ENCODE measurements around the gene CYB561D2.

CYB561D2 gene

GRCh38 chr3:50337175-50337861 is 13.3 kb upstream of the CYB561D2 start:
- peaks cover 21% of the 10 kb centered on the region for H3K4me1 ChIP-seq (ENCODE audit: low read length)
- peak overlapping the region; percentile 82 for H3K27ac ChIP-seq (ENCODE audit: low read length)
- H3K79me2 ChIP-seq (ENCODE audit: low read length) = peaks cover 59% of the 10 kb centered on the region
- H3K4me2 ChIP-seq (ENCODE audit: low read length) = peak overlapping the region; percentile 85
- no peaks in the 10 kb centered on the region for H3K9me3 ChIP-seq (ENCODE audit: insufficient read depth, low read length)
- peak overlapping the region; percentile 84 for H3K4me3 ChIP-seq (ENCODE audit: low read length)
- H4K20me1 ChIP-seq (ENCODE audit: insufficient read depth, low read length) = peaks cover 15% of the 10 kb centered on the region
- TF ChIP-seq EZH2phosphoT487 (IDR thresholded peaks at IDR 0.05; ENCODE audit: low read depth) (no peak), CTCF (IDR thresholded peaks at IDR 0.05; ENCODE audit: low read depth, low read length) (no peak)
- no peaks in the 10 kb centered on the region for H3K27me3 ChIP-seq (ENCODE audit: low read depth, low read length)
- H2AFZ ChIP-seq (ENCODE audit: low read depth, low read length) = peak overlapping the region; percentile 31; the same call in 1 of the 2 replicates
- H3K36me3 ChIP-seq (replicated peaks; ENCODE audit: low read depth, low read length) = peaks cover 23% of the 10 kb centered on the region
- H3K9ac ChIP-seq (ENCODE audit: low read length) = peak overlapping the region; percentile 94

- TF ChIP-seq CTCF (IDR thresholded peaks at IDR 0.05; ENCODE audit: low read depth, low read length) (no peak), EZH2phosphoT487 (IDR thresholded peaks at IDR 0.05; ENCODE audit: low read depth) (no peak)
- Histone ChIP-seq H3K36me3 (replicated peaks; ENCODE audit: low read depth, low read length) (peaks cover 19% of the 10 kb centered on the region), H3K27ac (ENCODE audit: low read length) (0 out of 2 replicates have a peak overlapping the region, but pooled peaks have one; percentile 82), H3K9me3 (ENCODE audit: insufficient read depth, low read length) (no peaks in the 10 kb centered on the region), H3K27me3 (ENCODE audit: low read depth, low read length) (no peaks in the 10 kb centered on the region), H3K79me2 (ENCODE audit: low read length) (peaks cover 43% of the 10 kb centered on the region), H3K4me1 (ENCODE audit: low read length) (peaks cover 19% of the 10 kb centered on the region), H3K9ac (ENCODE audit: low read length) (peak overlapping the region; percentile 92), H3K4me3 (ENCODE audit: low read length) (peak overlapping the region; percentile 84), H2AFZ (ENCODE audit: low read depth, low read length) (no peak overlapping the region), H4K20me1 (ENCODE audit: insufficient read depth, low read length) (peaks cover 8% of the 10 kb centered on the region), H3K4me2 (ENCODE audit: low read length) (peak overlapping the region; percentile 84)
Observed at GRCh38 chr3:50338965-50339364, 11.7 kb upstream of the CYB561D2 start.

- Histone ChIP-seq H3K4me2 (ENCODE audit: low read length) (no peak overlapping the region), H3K4me3 (ENCODE audit: low read length) (no peak overlapping the region), H3K9ac (ENCODE audit: low read length) (no peak overlapping the region), H4K20me1 (ENCODE audit: insufficient read depth, low read length) (peaks cover 1% of the 10 kb centered on the region; the same call in 1 of the 2 replicates), H3K9me3 (ENCODE audit: insufficient read depth, low read length) (no peaks in the 10 kb centered on the region), H2AFZ (ENCODE audit: low read depth, low read length) (no peak overlapping the region), H3K27ac (ENCODE audit: low read length) (no peak overlapping the region), H3K4me1 (ENCODE audit: low read length) (peaks cover 18% of the 10 kb centered on the region), H3K79me2 (ENCODE audit: low read length) (peaks cover 36% of the 10 kb centered on the region), H3K27me3 (ENCODE audit: low read depth, low read length) (no peaks in the 10 kb centered on the region), H3K36me3 (replicated peaks; ENCODE audit: low read depth, low read length) (peaks cover 12% of the 10 kb centered on the region)
- TF ChIP-seq EZH2phosphoT487 (IDR thresholded peaks at IDR 0.05; ENCODE audit: low read depth) (no peak), CTCF (IDR thresholded peaks at IDR 0.05; ENCODE audit: low read depth, low read length) (no peak)
Observed at GRCh38 chr3:50339485-50340146, 11.0 kb upstream of the CYB561D2 start.

- H3K36me3 ChIP-seq (replicated peaks; ENCODE audit: low read depth, low read length) = peaks cover 11% of the 10 kb centered on the region
- H3K9me3 ChIP-seq (ENCODE audit: insufficient read depth, low read length) = no peaks in the 10 kb centered on the region
- TF ChIP-seq EZH2phosphoT487 (IDR thresholded peaks at IDR 0.05; ENCODE audit: low read depth) (no peak), CTCF (IDR thresholded peaks at IDR 0.05; ENCODE audit: low read depth, low read length) (no peak)
- no peak overlapping the region for H3K4me2 ChIP-seq (ENCODE audit: low read length)
- peaks cover 18% of the 10 kb centered on the region for H3K4me1 ChIP-seq (ENCODE audit: low read length)
- no peak overlapping the region for H3K27ac ChIP-seq (ENCODE audit: low read length)
- no peak overlapping the region for H2AFZ ChIP-seq (ENCODE audit: low read depth, low read length)
- H3K79me2 ChIP-seq (ENCODE audit: low read length) = peaks cover 31% of the 10 kb centered on the region
- H3K4me3 ChIP-seq (ENCODE audit: low read length) = no peak overlapping the region
- no peak overlapping the region for H3K9ac ChIP-seq (ENCODE audit: low read length)
- H3K27me3 ChIP-seq (ENCODE audit: low read depth, low read length) = no peaks in the 10 kb centered on the region
- H4K20me1 ChIP-seq (ENCODE audit: insufficient read depth, low read length) = no peaks in the 10 kb centered on the region
Observed at GRCh38 chr3:50340147-50340447, 10.6 kb upstream of the CYB561D2 start.
